ENCODE data around the gene PXMP4.

GRCh38 chr20:33664085-33664761 is 55.9 kb downstream of the PXMP4 start:
- TF ChIP-seq CTCF (IDR thresholded peaks at IDR 0.05) (no peak), POLR2A (IDR thresholded peaks at IDR 0.05) (no peak)

All from lower leg skin (tissue), 3 donors.